B cell (primary cell): Measurements from ENCODE around the gene NSUN2. TPM values are rescaled to one million over a fixed set of nuclear protein-coding genes. Genes with fewer than 3 reads are reported as not detected.

ENCODE experiments used
- ATAC-seq: fragments of 200-7000 bp; cut with Tn5 transposase; one replicate; pipeline ENCODE4 v1.10.0; 2021; ENCODE audit warnings: low read depth, mild to moderate bottlenecking, moderate number of reproducible peaks, moderate library complexity
- CTCF ChIA-PET: fragments of 350-600 bp; sonication (Branson Sonifier 250); formaldehyde crosslinking; loops from one replicate; lab custom pipeline; 2021; ENCODE audit warnings: antibody characterized with exemption, inconsistent platforms; lab: Charles Lee
- POLR2A ChIA-PET: fragments of 350-600 bp; sonication (Branson Sonifier 250); formaldehyde crosslinking; loops from one replicate; lab custom pipeline; 2021; ENCODE audit warnings: antibody characterized with exemption; lab: Charles Lee
- DNase-seq: peaks from one replicate; pipeline ENCODE4 v3.0.0; 2013
- H2AFZ ChIP-seq: 2 replicates; pipeline ENCODE4 v1.6.1; 2012; ENCODE audit warnings: mild to moderate bottlenecking, low read depth, low read length; ENCODE audit not compliant: insufficient read depth, poor library complexity, severe bottlenecking
- H3K27ac ChIP-seq, 2 donors: 1 replicate in 1 of 2; 2 replicates in 1 of 2; pipeline ENCODE4 v1.5.1; 2012 to 2013; ENCODE audit warnings: low read length in 2 of 2, mild to moderate bottlenecking in 2 of 2, moderate library complexity in 1 of 2
- H3K27me3 ChIP-seq, 4 experiments: fragments of 200-600 bp in 1 of 4; sonication (generic) in 1 of 4; replicated peaks in 1 of 4; 1 replicate in 2 of 4; 2 replicates in 2 of 4; pipeline versions ENCODE4 v1.6.1 to v1.7.0; 2013 to 2016; ENCODE audit warnings: low read length in 3 of 4, mild to moderate bottlenecking in 2 of 4, mixed read lengths in 1 of 4, moderate library complexity in 1 of 4; ENCODE audit not compliant: insufficient read depth in 4 of 4, control insufficient read depth in 3 of 4; ENCODE audit errors: control extremely low read depth in 1 of 4
- H3K36me3 ChIP-seq, 2 experiments: replicated peaks in 1 of 2; 1 replicate in 1 of 2; 2 replicates in 1 of 2; pipeline versions ENCODE4 v1.6.1 to v1.7.1; 2013; ENCODE audit warnings: low read length in 1 of 2; ENCODE audit not compliant: insufficient read depth in 2 of 2, control insufficient read depth in 1 of 2; ENCODE audit errors: control extremely low read depth in 1 of 2, extremely low read depth in 1 of 2
- H3K4me1 ChIP-seq, 2 donors: fragments of 200-600 bp in 1 of 2; sonication (generic) in 1 of 2; 1 replicate in 1 of 2; 2 replicates in 1 of 2; pipeline versions ENCODE4 v1.5.1 to v1.6.1; 2013 to 2017; ENCODE audit warnings: low read length in 2 of 2; ENCODE audit not compliant: control insufficient read depth in 2 of 2, insufficient read depth in 2 of 2
- H3K4me2 ChIP-seq: replicated peaks from 2 replicates; pipeline ENCODE3; 2012; ENCODE audit warnings: mild to moderate bottlenecking, low read depth, low read length; ENCODE audit not compliant: poor library complexity, severe bottlenecking
- H3K4me3 ChIP-seq, 5 experiments: fragments of 200-600 bp in 1 of 5; sonication (generic) in 1 of 5; 1 replicate in 3 of 5; 2 replicates in 2 of 5; pipeline versions ENCODE4 v1.5.1 to v1.7.0; 2011 to 2016; ENCODE audit warnings: low read length in 4 of 5, mild to moderate bottlenecking in 4 of 5, low read depth in 2 of 5, control low read depth in 1 of 5, moderate library complexity in 1 of 5; ENCODE audit not compliant: insufficient read depth in 1 of 5; ENCODE audit errors: control extremely low read depth in 1 of 5, extremely low read depth in 1 of 5
- H3K79me2 ChIP-seq: fragments of 200-600 bp; sonication (generic); one replicate; pipeline ENCODE4 v1.6.0; 2016; ENCODE audit warnings: low read length; ENCODE audit not compliant: control insufficient read depth, insufficient read depth
- H3K9ac ChIP-seq: fragments of 200-600 bp; sonication (generic); 2 replicates; pipeline ENCODE4 v1.6.1; 2017; ENCODE audit warnings: mild to moderate bottlenecking, low read length, moderate library complexity
- H3K9me3 ChIP-seq, 3 donors: one replicate each; pipeline versions ENCODE4 v1.6.1 to v1.7.1; 2013; ENCODE audit warnings: low read length in 2 of 3; ENCODE audit not compliant: control insufficient read depth in 2 of 3, insufficient read depth in 1 of 3; ENCODE audit errors: control extremely low read depth in 1 of 3
- H4K20me1 ChIP-seq: 2 replicates; pipeline ENCODE4 v1.6.0; 2012; ENCODE audit warnings: mild to moderate bottlenecking, low read length; ENCODE audit not compliant: insufficient read depth, control insufficient read depth, poor library complexity, severe bottlenecking
- H3K27ac Mint-ChIP-seq: one replicate; pipeline ENCODE4 v1.8.0; 2021; ENCODE audit warnings: mixed read lengths
- H3K27me3 Mint-ChIP-seq: one replicate; pipeline ENCODE4 v1.8.0; 2021; ENCODE audit warnings: mixed read lengths
- H3K4me1 Mint-ChIP-seq: one replicate; pipeline ENCODE4 v1.8.0; 2021; ENCODE audit warnings: mixed read lengths
- H3K4me3 Mint-ChIP-seq: one replicate; pipeline ENCODE4 v1.8.0; 2021; ENCODE audit warnings: mixed read lengths
- H3K9me3 Mint-ChIP-seq: one replicate; pipeline ENCODE4 v1.8.0; 2022; ENCODE audit warnings: mixed read lengths; ENCODE audit not compliant: insufficient read depth
- EZH2 ChIP-seq: IDR thresholded peaks from 2 replicates; pipeline ENCODE4 v1.6.1; 2012; ENCODE audit warnings: borderline replicate concordance, low read depth, mild to moderate bottlenecking, moderate library complexity, low read length; ENCODE audit not compliant: insufficient read depth, poor library complexity, severe bottlenecking
- WGBS: methylation state at CpG from one replicate; pipeline ENCODE4 v1.1.5; 2013; ENCODE audit warnings: missing lambda C conversion rate; ENCODE audit not compliant: insufficient coverage; 5-methylcytosine and 5-hydroxymethylcytosine counted together
- intact Hi-C: fragments of 100-400 bp; cut with micrococcal nuclease; formaldehyde crosslinking; loops from one replicate; pipeline ENCODE4 v1.10.0; 2022
- polyA plus RNA-seq: library from polyadenylated mRNA; depleted of rRNA; stranded (reverse); fragments of >200 nt; gene quantifications from 2 replicates; pipeline ENCODE4 v1.2.3, GENCODE V29; 2012
- total RNA-seq, 2 donors: library from RNA; stranded (reverse); fragments of 120-200 nt in 1 of 2; gene quantifications; 1 replicate in 1 of 2; 2 replicates in 1 of 2; pipeline versions ENCODE4 v1.2.3 to v1.2.4, GENCODE V29; 2013 to 2022
- TF ChIP-seq, protein P1 (sequence below): fragments of 200-600 bp; IDR thresholded peaks from one replicate; pipeline ENCODE4 v1.8.0; 2022; ENCODE audit warnings: antibody characterized with exemption, mild to moderate bottlenecking

NSUN2 gene
- total and polyA plus RNA-seq, 2 donors (not counting 1 experiment from before 2014, with no cell fraction given): 58.8 to 85.0 TPM

DNA sequence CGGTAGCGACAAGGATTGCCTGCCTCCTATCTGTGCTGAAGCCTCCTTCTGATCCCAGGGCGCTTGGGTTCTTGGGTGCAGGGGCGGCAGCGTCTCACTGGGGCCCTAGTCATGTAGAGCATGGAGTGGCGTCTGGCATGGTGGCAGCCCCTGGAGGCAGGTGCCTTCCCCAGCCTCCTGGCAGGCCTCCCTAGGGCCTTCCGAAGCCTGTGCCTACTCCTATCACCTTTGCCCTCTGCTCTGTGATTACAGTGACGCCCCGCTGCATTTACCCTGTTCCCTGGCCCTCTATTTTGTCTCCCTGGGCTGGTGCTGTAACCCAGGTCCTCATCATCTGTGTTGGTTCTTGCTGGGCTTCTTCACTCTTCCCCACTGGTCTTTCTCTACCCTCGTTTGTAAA lies 4.2 kb upstream of the NSUN2 start:
- peaks cover 14% of the 10 kb centered on the region for H3K4me1 Mint-ChIP-seq
- peaks cover 58% of the 10 kb centered on the region for H3K79me2 ChIP-seq
- no peaks in the 10 kb centered on the region for H3K27me3 ChIP-seq
- H3K4me3 ChIP-seq: no peak overlapping the region
- intact Hi-C loops: no loop called here
- H4K20me1 ChIP-seq: peaks cover 5% of the 10 kb centered on the region
- H3K9me3 Mint-ChIP-seq: no peaks in the 10 kb centered on the region
- no peaks in the 10 kb centered on the region for H3K27me3 Mint-ChIP-seq
- TF ChIP-seq, protein P1, sequence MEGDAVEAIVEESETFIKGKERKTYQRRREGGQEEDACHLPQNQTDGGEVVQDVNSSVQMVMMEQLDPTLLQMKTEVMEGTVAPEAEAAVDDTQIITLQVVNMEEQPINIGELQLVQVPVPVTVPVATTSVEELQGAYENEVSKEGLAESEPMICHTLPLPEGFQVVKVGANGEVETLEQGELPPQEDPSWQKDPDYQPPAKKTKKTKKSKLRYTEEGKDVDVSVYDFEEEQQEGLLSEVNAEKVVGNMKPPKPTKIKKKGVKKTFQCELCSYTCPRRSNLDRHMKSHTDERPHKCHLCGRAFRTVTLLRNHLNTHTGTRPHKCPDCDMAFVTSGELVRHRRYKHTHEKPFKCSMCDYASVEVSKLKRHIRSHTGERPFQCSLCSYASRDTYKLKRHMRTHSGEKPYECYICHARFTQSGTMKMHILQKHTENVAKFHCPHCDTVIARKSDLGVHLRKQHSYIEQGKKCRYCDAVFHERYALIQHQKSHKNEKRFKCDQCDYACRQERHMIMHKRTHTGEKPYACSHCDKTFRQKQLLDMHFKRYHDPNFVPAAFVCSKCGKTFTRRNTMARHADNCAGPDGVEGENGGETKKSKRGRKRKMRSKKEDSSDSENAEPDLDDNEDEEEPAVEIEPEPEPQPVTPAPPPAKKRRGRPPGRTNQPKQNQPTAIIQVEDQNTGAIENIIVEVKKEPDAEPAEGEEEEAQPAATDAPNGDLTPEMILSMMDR: no peak
- no peak for TF ChIP-seq EZH2
- peaks cover 0 to 3% of the 10 kb centered on the region in 2 experiments for H3K36me3 ChIP-seq
- H3K4me3 Mint-ChIP-seq: no peak overlapping the region
- CTCF ChIA-PET: interaction anchor here (2.4 kb wide), 1 partner anchor 108 kb away, joined by 6 read pairs; no protein-coding TSS in a partner anchor
- no peak overlapping the region for H3K27ac ChIP-seq
- no peak overlapping the region for H2AFZ ChIP-seq
- no peak overlapping the region for H3K9ac ChIP-seq
- no peaks in the 10 kb centered on the region for H3K9me3 ChIP-seq
- ATAC-seq (no peak), DNase-seq (no peak)
- POLR2A ChIA-PET: no interaction called here
- peaks cover 8 to 18% of the 10 kb centered on the region in 2 donors for H3K4me1 ChIP-seq
- H3K27ac Mint-ChIP-seq: no peak overlapping the region
- H3K4me2 ChIP-seq: no peak overlapping the region
- WGBS: 94% methylated on average over 10 of the region's 10 CpGs

DNA sequence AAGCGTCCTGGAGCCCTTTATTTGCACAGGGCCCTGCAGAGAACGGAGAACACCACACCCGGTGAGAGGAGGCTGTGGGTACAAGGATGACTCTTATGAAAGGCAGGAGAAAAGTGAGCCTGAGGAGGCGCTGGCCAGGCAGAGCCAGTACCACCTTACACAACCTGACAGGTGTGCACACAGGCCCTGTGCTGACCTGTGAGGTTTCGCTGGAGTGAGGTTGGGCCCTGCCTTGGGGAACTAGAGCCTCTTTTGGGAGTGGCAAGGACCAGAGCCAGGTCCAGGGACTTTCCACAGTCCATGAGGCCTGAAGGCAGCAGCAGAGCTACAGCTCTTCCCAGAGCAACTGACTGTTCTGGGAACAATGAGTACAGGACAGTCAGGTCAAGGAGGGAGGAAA lies 3.4 kb upstream of the NSUN2 start:
- ATAC-seq (no peak), DNase-seq (no peak)
- intact Hi-C loops: no loop called here
- no peak overlapping the region for H3K4me2 ChIP-seq
- peaks cover 65% of the 10 kb centered on the region for H3K79me2 ChIP-seq
- H3K27me3 ChIP-seq: no peaks in the 10 kb centered on the region
- Mint-ChIP-seq H3K27ac (no peak overlapping the region), H3K4me3 (no peak overlapping the region), H3K4me1 (peaks cover 19% of the 10 kb centered on the region), H3K27me3 (no peaks in the 10 kb centered on the region), H3K9me3 (no peaks in the 10 kb centered on the region)
- TF ChIP-seq, protein P1: no peak
- TF ChIP-seq EZH2: no peak
- no peak overlapping the region for H3K27ac ChIP-seq
- H3K9me3 ChIP-seq: no peaks in the 10 kb centered on the region
- peaks cover 15 to 25% of the 10 kb centered on the region in 2 donors for H3K4me1 ChIP-seq
- H2AFZ ChIP-seq: no peak overlapping the region
- no peak overlapping the region for H3K4me3 ChIP-seq
- ChIA-PET POLR2A (interaction anchor here (0.5 kb wide), 1 partner anchor 23 kb away, joined by 3 read pairs; no protein-coding TSS in a partner anchor), CTCF (interaction anchor here (2.4 kb wide), 1 partner anchor 109 kb away, joined by 6 read pairs; no protein-coding TSS in a partner anchor)
- 73% methylated on average over 5 of the region's 5 CpGs for WGBS
- no peak overlapping the region for H3K9ac ChIP-seq
- H4K20me1 ChIP-seq: peaks cover 12% of the 10 kb centered on the region
- H3K36me3 ChIP-seq: peaks cover 0 to 4% of the 10 kb centered on the region in 2 experiments
